ENCODE data around the gene ACER2. TPM values are rescaled to one million over a fixed set of nuclear protein-coding genes. Genes with fewer than 3 reads are reported as not detected.

ACER2 gene
- total and polyA plus RNA-seq, 10 of the 15 experiments (the other 5 are each of a cell fraction or from before 2014, with no cell fraction given) = 0.07 to 3.1 (median 2.2) TPM

GRCh38 chr9:19486803-19487202 lies 78.0 kb downstream of the ACER2 start:
- no peak for ATAC-seq
- no peak for TF ChIP-seq RELB (IDR thresholded peaks at IDR 0.05; ENCODE audit: low read depth)
- no peak for TF ChIP-seq ELK1 (IDR thresholded peaks at IDR 0.05; ENCODE audit: low read depth, low read length)
- TF ChIP-seq BACH1 (IDR thresholded peaks at IDR 0.05; ENCODE audit: borderline replicate concordance) = no peak
- no peak for TF ChIP-seq HDAC2 (IDR thresholded peaks at IDR 0.05)
- TF ChIP-seq, protein P1, sequence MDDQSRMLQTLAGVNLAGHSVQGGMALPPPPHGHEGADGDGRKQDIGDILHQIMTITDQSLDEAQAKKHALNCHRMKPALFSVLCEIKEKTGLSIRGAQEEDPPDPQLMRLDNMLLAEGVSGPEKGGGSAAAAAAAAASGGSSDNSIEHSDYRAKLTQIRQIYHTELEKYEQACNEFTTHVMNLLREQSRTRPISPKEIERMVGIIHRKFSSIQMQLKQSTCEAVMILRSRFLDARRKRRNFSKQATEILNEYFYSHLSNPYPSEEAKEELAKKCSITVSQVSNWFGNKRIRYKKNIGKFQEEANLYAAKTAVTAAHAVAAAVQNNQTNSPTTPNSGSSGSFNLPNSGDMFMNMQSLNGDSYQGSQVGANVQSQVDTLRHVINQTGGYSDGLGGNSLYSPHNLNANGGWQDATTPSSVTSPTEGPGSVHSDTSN (IDR thresholded peaks at IDR 0.05; ENCODE audit: insufficient replicate concordance, low read depth, low read length) = no peak
- no peak for TF ChIP-seq KDM1A (IDR thresholded peaks at IDR 0.05; ENCODE audit: borderline replicate concordance)
- no peak for TF ChIP-seq FOXK2 (IDR thresholded peaks at IDR 0.05)
- TF ChIP-seq NRF1 (conservative IDR thresholded peaks at IDR 0.05; ENCODE audit: low read depth, low read length) = no peak
- no peak for TF ChIP-seq NFXL1 (IDR thresholded peaks at IDR 0.05; ENCODE audit: borderline replicate concordance)
- TF ChIP-seq SMAD1 (IDR thresholded peaks at IDR 0.05; ENCODE audit: low read depth, partially characterized antibody) = no peak
- TF ChIP-seq SUZ12 (IDR thresholded peaks at IDR 0.05; ENCODE audit: unreplicated experiment) = no peak
- no peak for TF ChIP-seq CHD2 (IDR thresholded peaks at IDR 0.05; ENCODE audit: borderline replicate concordance, low read depth, low read length)
- TF ChIP-seq PKNOX1 (IDR thresholded peaks at IDR 0.05) = no peak
- no peak for TF ChIP-seq LARP7 (IDR thresholded peaks at IDR 0.05)
- no peak for TF ChIP-seq IRF4 (IDR thresholded peaks at IDR 0.05; ENCODE audit: low read depth, low read length)
- TF ChIP-seq REST (IDR thresholded peaks at IDR 0.05; ENCODE audit: low read depth, low read length) = no peak
- no peaks in the 10 kb centered on the region for H4K20me1 ChIP-seq (ENCODE audit: control insufficient read depth, insufficient read depth)
- H3K9me3 ChIP-seq (replicated peaks; ENCODE audit: control insufficient read depth, insufficient read depth, low read length) = no peaks in the 10 kb centered on the region
- no peaks in the 10 kb centered on the region for H3K4me1 ChIP-seq (ENCODE audit: control insufficient read depth, insufficient read depth, low read length)
- ChIA-PET SMC1A (ENCODE audit: uncharacterized antibody, unreplicated experiment) (interaction anchor here (0.6 kb wide), 1 partner anchor 21 kb away, joined by 3 read pairs; no protein-coding TSS in a partner anchor), CTCF (interaction anchor here (1.0 to 2.1 kb wide), 4 partner anchors 11 to 22 kb away, joined by 4 to 7 read pairs (median 6); no protein-coding TSS in a partner anchor), POLR2A (no interaction called here), RAD21 (ENCODE audit: unreplicated experiment) (no interaction called here)
- DNase-seq (ENCODE audit: low read depth, low spot score) = no peak
- no peak overlapping the region for H3K4me2 ChIP-seq (ENCODE audit: control insufficient read depth, insufficient read depth)
- no TSS peak for BruUV-seq (replicated peaks)
- WGBS (ENCODE audit: insufficient coverage, insufficient replicate concordance, low lambda C conversion rate, missing lambda C conversion rate) = 64% methylated on average over 3 of the region's 3 CpGs
- no peak overlapping the region for H3K4me3 ChIP-seq
- no peaks in the 10 kb centered on the region for H3K36me3 ChIP-seq (ENCODE audit: control insufficient read depth in 2 of 2, insufficient read depth in 2 of 2, low read length in 1 of 2)
- no peak overlapping the region for H3K27ac ChIP-seq (ENCODE audit: control insufficient read depth, insufficient read depth)
- H3K27me3 ChIP-seq (replicated peaks in 1 of 2; ENCODE audit: control insufficient read depth in 2 of 2, insufficient read depth in 2 of 2, low read length in 1 of 2) = no peaks in the 10 kb centered on the region; a peak in 2 of 4 replicates
- in situ Hi-C loops (cut with MboI) = loop anchor here (10.0 kb wide), 1 partner anchor 58 kb away; no protein-coding TSS in a partner anchor
- FAIRE-seq = no peak
- no peak overlapping the region for H2AFZ ChIP-seq (ENCODE audit: control insufficient read depth, low read depth, low read length)
- no peaks in the 10 kb centered on the region for H3K79me2 ChIP-seq (ENCODE audit: control insufficient read depth, insufficient read depth, low read length)
- intact Hi-C loops (cut with micrococcal nuclease; ENCODE audit: unreplicated experiment) = no loop called here
- H3K9ac ChIP-seq (ENCODE audit: control insufficient read depth, insufficient read depth, low read length) = no peak overlapping the region

All from GM12878 (cell line).